ENCODE data around the gene GRK5. TPM values are rescaled to one million over a fixed set of nuclear protein-coding genes. Genes with fewer than 3 reads are reported as not detected.

Gene GRK5
- total RNA-seq, 1 donor from 2014 or later, result 163 TPM

- Mint-ChIP-seq H3K9me3 (ENCODE audit: unreplicated experiment) (no peaks in the 10 kb centered on the region), H3K4me1 (ENCODE audit: unreplicated experiment) (peaks cover 70% of the 10 kb centered on the region), H3K4me3 (ENCODE audit: unreplicated experiment) (peak overlapping the region; percentile 15), H3K27me3 (ENCODE audit: unreplicated experiment) (peaks cover 14% of the 10 kb centered on the region), H3K27ac (ENCODE audit: unreplicated experiment) (no peak overlapping the region), H3K36me3 (ENCODE audit: low read depth, unreplicated experiment) (peaks cover 43% of the 10 kb centered on the region)
- TF ChIP-seq CTCF (IDR thresholded peaks at IDR 0.05; ENCODE audit: unreplicated experiment), result no peak
- no peak for DNase-seq (ENCODE audit: low spot score)
These were observed 94.0 kb downstream of the GRK5 start for GRCh38 chr10:119301397-119301796.

GRCh38 chr10:119302172-119302571, 94.8 kb downstream of the GRK5 start:
- Mint-ChIP-seq H3K4me3 (ENCODE audit: unreplicated experiment) (no peak overlapping the region), H3K27ac (ENCODE audit: unreplicated experiment) (no peak overlapping the region), H3K9me3 (ENCODE audit: unreplicated experiment) (no peaks in the 10 kb centered on the region), H3K27me3 (ENCODE audit: unreplicated experiment) (peaks cover 14% of the 10 kb centered on the region), H3K36me3 (ENCODE audit: low read depth, unreplicated experiment) (peaks cover 43% of the 10 kb centered on the region), H3K4me1 (ENCODE audit: unreplicated experiment) (peaks cover 77% of the 10 kb centered on the region)
- TF ChIP-seq CTCF (IDR thresholded peaks at IDR 0.05; ENCODE audit: unreplicated experiment), result no peak
- DNase-seq (ENCODE audit: low spot score), result no peak

- Mint-ChIP-seq H3K36me3 (ENCODE audit: low read depth, unreplicated experiment) (peaks cover 40% of the 10 kb centered on the region), H3K9me3 (ENCODE audit: unreplicated experiment) (no peaks in the 10 kb centered on the region), H3K27me3 (ENCODE audit: unreplicated experiment) (peaks cover 14% of the 10 kb centered on the region), H3K4me3 (ENCODE audit: unreplicated experiment) (peak overlapping the region; percentile 10), H3K4me1 (ENCODE audit: unreplicated experiment) (peaks cover 80% of the 10 kb centered on the region), H3K27ac (ENCODE audit: unreplicated experiment) (peak overlapping the region; percentile 30)
- TF ChIP-seq CTCF (IDR thresholded peaks at IDR 0.05; ENCODE audit: unreplicated experiment), result no peak
- no peak for DNase-seq (ENCODE audit: low spot score)
These were observed 95.4 kb downstream of the GRK5 start for GRCh38 chr10:119302591-119303253.

- DNase-seq (ENCODE audit: low spot score), result no peak
- no peaks in the 10 kb centered on the region for H3K9me3 Mint-ChIP-seq (ENCODE audit: unreplicated experiment)
- no peak overlapping the region for H3K4me3 Mint-ChIP-seq (ENCODE audit: unreplicated experiment)
- H3K27me3 Mint-ChIP-seq (ENCODE audit: unreplicated experiment), result peaks cover 14% of the 10 kb centered on the region
- peaks cover 74% of the 10 kb centered on the region for H3K4me1 Mint-ChIP-seq (ENCODE audit: unreplicated experiment)
- H3K27ac Mint-ChIP-seq (ENCODE audit: unreplicated experiment), result no peak overlapping the region
- TF ChIP-seq CTCF (IDR thresholded peaks at IDR 0.05; ENCODE audit: unreplicated experiment), result no peak
- peaks cover 31% of the 10 kb centered on the region for H3K36me3 Mint-ChIP-seq (ENCODE audit: low read depth, unreplicated experiment)
These were observed 96.5 kb downstream of the GRK5 start for GRCh38 chr10:119303886-119304285.

GRCh38 chr10:119304541-119304940, 97.2 kb downstream of the GRK5 start:
- peaks cover 71% of the 10 kb centered on the region for H3K4me1 Mint-ChIP-seq (ENCODE audit: unreplicated experiment)
- DNase-seq (ENCODE audit: low spot score), result no peak
- no peaks in the 10 kb centered on the region for H3K9me3 Mint-ChIP-seq (ENCODE audit: unreplicated experiment)
- peaks cover 14% of the 10 kb centered on the region for H3K27me3 Mint-ChIP-seq (ENCODE audit: unreplicated experiment)
- H3K4me3 Mint-ChIP-seq (ENCODE audit: unreplicated experiment), result no peak overlapping the region
- peaks cover 31% of the 10 kb centered on the region for H3K36me3 Mint-ChIP-seq (ENCODE audit: low read depth, unreplicated experiment)
- H3K27ac Mint-ChIP-seq (ENCODE audit: unreplicated experiment), result no peak overlapping the region
- no peak for TF ChIP-seq CTCF (IDR thresholded peaks at IDR 0.05; ENCODE audit: unreplicated experiment)

Measured in endothelial cell (in vitro differentiated cells).